IPS-20b (cell line): Measurements from ENCODE around the gene CNIH2.
"Not testable (repeated sequence)": the region's sequence is repeated elsewhere in the genome, so short reads cannot be mapped to it uniquely, and the experiment has no call there.

Experiments
- H3K27ac ChIP-seq: one replicate; pipeline ENCODE4 v1.5.1; 2013; ENCODE audit warnings: low read length
- H3K27me3 ChIP-seq: 2 replicates; pipeline ENCODE4 v1.6.1; 2013; ENCODE audit warnings: mild to moderate bottlenecking, low read length, inconsistent platforms; ENCODE audit not compliant: insufficient read depth
- H3K36me3 ChIP-seq: 2 replicates; pipeline ENCODE4 v1.6.1; 2013; ENCODE audit warnings: low read depth, mild to moderate bottlenecking, inconsistent platforms, low read length, moderate library complexity; ENCODE audit not compliant: insufficient read depth
- H3K4me1 ChIP-seq: 2 replicates; pipeline ENCODE4 v1.6.1; 2013; ENCODE audit warnings: mild to moderate bottlenecking, control low read depth, inconsistent platforms, low read length, moderate library complexity; ENCODE audit not compliant: insufficient read depth
- H3K4me3 ChIP-seq: 2 replicates; pipeline ENCODE4 v1.5.1; 2013; ENCODE audit warnings: mild to moderate bottlenecking, low read length, inconsistent platforms
- H3K9ac ChIP-seq: 2 replicates; pipeline ENCODE4 v1.6.1; 2013; ENCODE audit warnings: low read depth, mild to moderate bottlenecking, inconsistent platforms, low read length, moderate library complexity
- H3K9me3 ChIP-seq: 2 replicates; pipeline ENCODE4 v1.6.1; 2013; ENCODE audit warnings: mild to moderate bottlenecking, low read depth, low read length, inconsistent platforms; ENCODE audit not compliant: insufficient read depth

Gene CNIH2

DNA sequence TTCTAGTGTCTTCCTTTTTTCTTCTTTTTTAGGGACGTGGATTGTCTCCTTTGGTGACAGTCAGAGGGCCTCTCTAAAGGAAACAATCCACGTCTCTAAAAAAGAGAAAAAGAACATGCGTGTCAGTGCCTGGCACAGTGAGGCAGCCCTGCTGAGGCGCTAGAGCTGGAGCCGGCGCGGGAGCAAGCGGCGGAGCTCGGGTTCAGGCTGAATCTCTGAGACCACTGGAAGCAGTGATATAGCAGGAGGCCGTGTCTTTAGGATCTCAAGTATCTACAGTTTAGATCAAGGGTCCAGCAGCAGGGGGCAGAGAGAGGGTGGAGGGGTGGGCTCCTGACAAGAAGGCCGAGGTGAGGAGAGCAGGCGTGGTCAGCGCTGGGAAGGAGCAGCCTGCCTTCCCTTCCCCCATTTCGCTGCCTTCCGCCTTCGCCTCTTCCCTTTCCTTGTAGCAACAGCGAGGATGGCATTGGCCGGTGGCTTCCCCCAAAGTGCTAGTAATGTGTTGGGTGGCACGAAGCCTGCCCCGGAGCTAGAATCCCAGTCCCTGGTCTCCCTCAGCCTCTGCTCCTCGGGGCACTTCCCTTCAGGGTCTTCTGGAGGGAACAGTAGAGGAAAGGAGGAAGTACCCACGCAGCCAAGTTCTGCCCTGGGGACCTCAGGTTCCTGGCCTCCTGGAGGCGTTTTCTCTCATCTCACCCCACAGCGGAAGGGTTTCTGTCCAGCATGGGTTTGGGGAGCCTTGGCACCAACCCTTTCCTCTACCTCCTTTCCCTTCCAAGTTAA lies 37.8 kb upstream of the CNIH2 start:
- Histone ChIP-seq H3K9ac (no peak overlapping the region), H3K4me1 (no peaks in the 10 kb centered on the region), H3K9me3 (no peaks in the 10 kb centered on the region), H3K27ac (no peak overlapping the region), H3K36me3 (0 out of 2 replicates have a peak, but pooled peaks cover 9% of the 10 kb centered on the region), H3K4me3 (no peak overlapping the region), H3K27me3 (no peaks in the 10 kb centered on the region)

DNA sequence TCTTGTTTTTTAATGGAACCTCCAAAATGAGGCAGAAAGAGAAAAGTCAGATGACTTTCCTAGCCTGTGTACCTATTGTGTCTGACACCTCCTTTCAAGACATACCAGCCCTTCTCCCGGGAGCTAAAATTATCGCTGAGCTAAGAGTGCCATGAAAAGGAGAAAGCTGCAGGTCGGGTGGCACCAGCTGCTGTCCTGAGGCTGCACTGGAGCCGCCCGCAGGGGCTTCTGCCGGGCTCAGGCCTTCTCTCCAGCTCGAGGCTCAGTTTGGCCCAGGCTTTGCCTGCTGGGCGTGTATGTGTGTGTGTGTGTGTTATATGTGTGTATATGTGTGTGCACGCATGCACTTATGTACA lies 37.2 kb upstream of the CNIH2 start:
- no peak overlapping the region for H3K27ac ChIP-seq
- H3K9me3 ChIP-seq = no peaks in the 10 kb centered on the region
- H3K4me3 ChIP-seq = no peak overlapping the region
- H3K27me3 ChIP-seq = no peaks in the 10 kb centered on the region
- H3K9ac ChIP-seq = no peak overlapping the region
- H3K36me3 ChIP-seq = 0 out of 2 replicates have a peak, but pooled peaks cover 7% of the 10 kb centered on the region
- no peaks in the 10 kb centered on the region for H3K4me1 ChIP-seq

GRCh38 chr11:66242095-66242765 lies 35.7 kb upstream of the CNIH2 start:
- no peaks in the 10 kb centered on the region for H3K27me3 ChIP-seq
- H3K9ac ChIP-seq = no peak overlapping the region
- no peak overlapping the region for H3K27ac ChIP-seq
- no peaks in the 10 kb centered on the region for H3K36me3 ChIP-seq
- H3K9me3 ChIP-seq = no peaks in the 10 kb centered on the region
- no peak overlapping the region for H3K4me3 ChIP-seq
- H3K4me1 ChIP-seq = no peaks in the 10 kb centered on the region

DNA sequence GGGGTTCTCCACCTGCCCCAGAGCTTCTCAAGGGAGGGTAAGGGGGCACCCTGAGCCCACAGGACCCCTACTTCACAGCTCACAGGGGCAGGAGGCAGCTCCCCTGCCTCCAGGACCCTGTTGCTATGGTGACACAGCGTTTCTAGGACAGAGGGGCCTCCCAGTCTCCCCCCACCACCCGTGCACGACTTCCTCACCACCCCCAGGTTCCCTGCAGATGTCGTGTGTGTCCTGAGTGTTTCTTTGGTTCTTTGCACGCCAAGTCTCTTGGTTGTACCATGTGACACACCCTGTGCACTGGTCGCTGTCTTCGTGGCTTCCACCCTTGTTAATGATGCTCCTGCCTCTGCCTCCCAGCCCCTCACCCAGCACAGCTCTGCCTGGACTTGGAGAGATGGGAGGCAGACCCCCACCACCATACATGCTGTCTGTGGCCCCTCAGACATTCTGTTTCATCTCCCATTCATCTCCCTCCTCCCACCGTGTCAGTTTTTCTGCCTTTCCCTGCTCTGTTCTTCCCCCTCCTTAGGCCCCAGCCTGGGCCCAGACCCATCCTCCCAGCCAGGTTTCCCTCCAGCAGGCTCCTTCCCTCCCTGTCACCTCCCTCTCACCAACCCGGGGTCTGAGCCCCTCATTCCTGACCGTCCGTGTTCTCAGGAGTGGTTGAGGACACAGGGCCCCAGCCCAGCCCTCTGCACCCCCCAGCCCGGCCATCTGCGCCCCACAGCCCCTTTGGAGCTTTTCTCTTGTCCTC lies 34.0 kb upstream of the CNIH2 start:
- H3K9ac ChIP-seq = no peak overlapping the region
- no peaks in the 10 kb centered on the region for H3K27me3 ChIP-seq
- no peaks in the 10 kb centered on the region for H3K4me1 ChIP-seq
- no peaks in the 10 kb centered on the region for H3K36me3 ChIP-seq
- no peak overlapping the region for H3K27ac ChIP-seq
- no peaks in the 10 kb centered on the region for H3K9me3 ChIP-seq
- no peak overlapping the region for H3K4me3 ChIP-seq

GRCh38 chr11:66247295-66247694 lies 30.7 kb upstream of the CNIH2 start:
- no peak overlapping the region for H3K27ac ChIP-seq
- H3K9me3 ChIP-seq = no peaks in the 10 kb centered on the region
- no peaks in the 10 kb centered on the region for H3K36me3 ChIP-seq
- no peaks in the 10 kb centered on the region for H3K27me3 ChIP-seq
- H3K4me3 ChIP-seq = no peak overlapping the region
- H3K4me1 ChIP-seq = no peaks in the 10 kb centered on the region
- H3K9ac ChIP-seq = no peak overlapping the region

- Histone ChIP-seq H3K27ac (no peak overlapping the region), H3K9ac (no peak overlapping the region), H3K36me3 (no peaks in the 10 kb centered on the region), H3K4me1 (no peaks in the 10 kb centered on the region), H3K9me3 (no peaks in the 10 kb centered on the region), H3K27me3 (no peaks in the 10 kb centered on the region), H3K4me3 (no peak overlapping the region)
Measured at GRCh38 chr11:66247801-66248200, 30.2 kb upstream of the CNIH2 start.

- Histone ChIP-seq H3K36me3 (no peaks in the 10 kb centered on the region), H3K4me3 (no peak overlapping the region), H3K27ac (no peak overlapping the region), H3K27me3 (no peaks in the 10 kb centered on the region), H3K4me1 (no peaks in the 10 kb centered on the region), H3K9me3 (no peaks in the 10 kb centered on the region), H3K9ac (no peak overlapping the region)
Measured at GRCh38 chr11:66248903-66249302, 29.1 kb upstream of the CNIH2 start.

DNA sequence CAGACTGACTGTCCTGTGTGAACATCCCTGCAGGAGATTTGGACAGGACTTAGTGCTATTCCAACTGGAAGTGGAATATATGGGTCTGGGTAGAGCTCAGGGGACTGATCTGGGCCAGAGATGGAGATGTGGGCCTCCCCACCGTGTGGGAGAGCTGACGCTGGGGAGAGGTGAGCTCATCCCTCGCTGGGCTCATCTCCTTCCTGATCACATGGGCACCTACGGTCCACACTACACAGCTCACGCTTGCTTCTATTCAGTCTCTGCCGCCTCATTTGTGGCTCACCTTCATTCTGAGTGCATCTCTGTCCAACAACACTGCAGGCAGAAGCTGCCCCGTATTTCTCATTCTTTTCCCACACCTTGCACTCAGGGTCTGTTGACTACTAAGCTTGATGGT lies 26.2 kb upstream of the CNIH2 start:
- H3K27ac ChIP-seq = no peak overlapping the region
- H3K4me3 ChIP-seq = no peak overlapping the region
- no peak overlapping the region for H3K9ac ChIP-seq
- H3K27me3 ChIP-seq = no peaks in the 10 kb centered on the region; the same call in 1 of the 2 replicates
- H3K4me1 ChIP-seq = no peaks in the 10 kb centered on the region; the same call in 1 of the 2 replicates
- no peaks in the 10 kb centered on the region for H3K36me3 ChIP-seq
- no peaks in the 10 kb centered on the region for H3K9me3 ChIP-seq

GRCh38 chr11:66253081-66253480 lies 24.9 kb upstream of the CNIH2 start:
- not testable (repeated sequence) for H3K27ac ChIP-seq, H3K4me1 ChIP-seq, H3K9me3 ChIP-seq, H3K36me3 ChIP-seq, H3K4me3 ChIP-seq, H3K9ac ChIP-seq, H3K27me3 ChIP-seq

GRCh38 chr11:66258473-66258893 lies 19.5 kb upstream of the CNIH2 start:
- peaks cover 39% of the 10 kb centered on the region for H3K36me3 ChIP-seq
- H3K4me1 ChIP-seq = no peaks in the 10 kb centered on the region; the same call in 1 of the 2 replicates
- H3K27ac ChIP-seq = no peak overlapping the region
- peak overlapping the region; percentile 81; the same call in 1 of the 2 replicates for H3K9ac ChIP-seq
- no peaks in the 10 kb centered on the region; the same call in 1 of the 2 replicates for H3K27me3 ChIP-seq
- peak overlapping the region; percentile 90 for H3K4me3 ChIP-seq
- no peaks in the 10 kb centered on the region for H3K9me3 ChIP-seq

DNA sequence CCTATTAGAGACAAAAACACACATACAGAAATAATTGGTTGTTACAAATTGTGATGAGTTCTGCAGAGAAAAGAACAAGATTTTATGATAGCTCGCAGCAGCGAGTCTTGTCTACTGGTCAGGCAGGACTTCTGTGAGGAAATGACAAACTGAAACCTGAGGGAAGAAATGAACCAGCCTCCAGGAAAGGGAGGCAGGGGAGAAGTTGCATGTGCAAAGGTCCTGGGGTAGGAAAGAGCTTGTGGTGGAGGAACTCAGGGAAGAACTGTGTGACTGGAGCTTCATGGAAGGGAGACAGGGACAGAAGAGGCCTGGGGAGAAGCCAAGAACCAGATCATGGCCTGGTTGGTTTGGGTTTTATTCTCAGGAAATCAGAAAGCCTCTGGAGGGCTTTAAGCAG lies 18.8 kb upstream of the CNIH2 start:
- peaks cover 47% of the 10 kb centered on the region for H3K36me3 ChIP-seq
- peak overlapping the region; percentile 81; the same call in 1 of the 2 replicates for H3K9ac ChIP-seq
- no peaks in the 10 kb centered on the region; the same call in 1 of the 2 replicates for H3K4me1 ChIP-seq
- H3K27ac ChIP-seq = no peak overlapping the region
- peak overlapping the region; percentile 90 for H3K4me3 ChIP-seq
- no peaks in the 10 kb centered on the region for H3K9me3 ChIP-seq
- no peaks in the 10 kb centered on the region; the same call in 1 of the 2 replicates for H3K27me3 ChIP-seq
